Astrocyte of the spinal cord (primary cell): ENCODE results near the gene GPR152.

Experiments
- DNase-seq: peaks from one replicate; pipeline ENCODE4 v3.0.0; 2011; ENCODE audit warnings: low read depth, low spot score
- H3K4me3 ChIP-seq: 2 replicates; pipeline ENCODE4 v1.5.1; 2011; ENCODE audit warnings: low read depth, mild to moderate bottlenecking, low read length, moderate library complexity
- CTCF ChIP-seq: IDR thresholded peaks from 2 replicates; pipeline ENCODE4 v1.5.1; 2012; ENCODE audit warnings: low read depth, mild to moderate bottlenecking, low read length, inconsistent platforms
- in situ Hi-C: cut with HindIII; loops from 2 replicates; pipeline ENCODE4 v1.10.0; 2017; ENCODE audit warnings: low sequenced_read_pairs

The GPR152 gene

GRCh38 chr11:67416416-67417335 lies 35.9 kb downstream of the GPR152 start:
- no peak overlapping the region for H3K4me3 ChIP-seq
- in situ Hi-C loops: no loop called here

GRCh38 chr11:67415501-67416304 lies 36.8 kb downstream of the GPR152 start, which contains the start of gene CARNS1:
Gene CARNS1 (plus strand): TSS chr11:67415678. CDS start chr11:67416200, 522 bp downstream.
- H3K4me3 ChIP-seq: no peak within 1 kb of the TSS
- in situ Hi-C loops: no loop called here
- no peak for DNase-seq
- no peak for TF ChIP-seq CTCF

More at GRCh38 chr11:67416416-67417335, 35.9 kb downstream of the GPR152 start:
- DNase-seq: peak; percentile 13
- no peak for TF ChIP-seq CTCF

- in situ Hi-C loops: no loop called here
- H3K4me3 ChIP-seq: no peak overlapping the region
- no peak for DNase-seq
- no peak for TF ChIP-seq CTCF
Measured at GRCh38 chr11:67413266-67413849, 39.2 kb downstream of the GPR152 start.

GRCh38 chr11:67412495-67413179 lies 39.9 kb downstream of the GPR152 start:
- in situ Hi-C loops: no loop called here
- H3K4me3 ChIP-seq: no peak overlapping the region
- DNase-seq: no peak
- TF ChIP-seq CTCF: no peak

GRCh38 chr11:67411785-67412152 lies 40.8 kb downstream of the GPR152 start:
- no peak for DNase-seq
- TF ChIP-seq CTCF: no peak
- no peak overlapping the region for H3K4me3 ChIP-seq
- in situ Hi-C loops: no loop called here
